NCI-H2227 treated with DMSO at 0.1 percent for 48 hours (cell line): ENCODE results near the gene UBL7.

Source experiments
- DNase-seq: peaks from one replicate; lab custom pipeline; 2025; lab: John Stamatoyannopoulos, UW

Gene UBL7

DNA sequence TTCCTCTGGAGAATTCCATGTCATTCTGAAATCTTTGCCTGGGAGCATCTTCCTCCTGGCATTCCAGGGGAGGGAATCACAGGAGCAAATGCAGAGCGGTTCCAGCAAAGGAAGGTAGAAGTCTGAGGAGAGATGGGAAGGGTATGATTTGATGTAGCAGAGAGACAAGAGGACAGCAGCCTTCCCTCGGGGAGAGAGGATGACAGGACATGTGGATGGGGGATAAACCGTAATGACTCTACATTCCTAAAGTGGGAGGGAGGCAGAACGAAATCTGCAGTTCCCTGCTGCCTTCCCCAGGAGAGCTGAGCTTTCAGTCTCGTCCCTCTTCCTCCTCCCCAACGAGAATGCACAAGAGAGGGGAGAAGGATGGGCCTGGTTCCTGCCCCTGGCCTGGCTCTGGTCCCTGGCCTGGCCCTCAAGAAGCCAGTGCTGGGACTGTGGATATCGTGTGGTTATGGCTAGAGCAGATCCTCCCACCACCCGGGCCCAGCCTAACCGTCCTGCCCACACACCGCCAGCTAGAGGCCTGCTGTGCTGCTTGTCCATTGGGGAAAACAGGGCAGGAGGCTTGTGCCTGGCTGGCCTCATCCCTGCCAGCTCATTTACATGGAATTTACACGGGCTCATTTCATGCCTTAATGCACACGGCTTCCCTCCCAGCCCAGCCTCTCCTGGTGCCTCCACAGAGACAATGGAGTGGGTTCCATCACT, 53.8 kb downstream of the UBL7 start:
- no peak for DNase-seq

DNA sequence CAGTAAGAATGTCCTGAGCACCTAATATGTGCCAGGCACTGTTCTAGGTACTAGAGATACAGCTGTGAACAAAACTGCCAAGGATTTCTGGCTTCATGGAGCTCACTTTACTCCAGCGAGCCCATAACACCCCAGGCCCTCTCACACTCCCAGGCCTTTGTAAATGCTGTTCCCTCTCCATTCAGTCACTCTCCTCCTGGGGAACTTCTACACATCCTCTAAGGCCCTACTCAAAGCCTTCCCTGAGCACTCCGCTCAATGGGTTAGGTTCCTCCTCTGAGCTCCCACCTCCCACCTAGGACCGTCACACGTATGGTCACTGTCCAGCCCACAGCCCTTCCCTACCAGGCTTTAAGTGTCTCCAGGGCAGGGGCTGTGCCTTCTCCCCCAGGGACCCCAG, 54.4 kb downstream of the UBL7 start:
- DNase-seq: no peak

DNA sequence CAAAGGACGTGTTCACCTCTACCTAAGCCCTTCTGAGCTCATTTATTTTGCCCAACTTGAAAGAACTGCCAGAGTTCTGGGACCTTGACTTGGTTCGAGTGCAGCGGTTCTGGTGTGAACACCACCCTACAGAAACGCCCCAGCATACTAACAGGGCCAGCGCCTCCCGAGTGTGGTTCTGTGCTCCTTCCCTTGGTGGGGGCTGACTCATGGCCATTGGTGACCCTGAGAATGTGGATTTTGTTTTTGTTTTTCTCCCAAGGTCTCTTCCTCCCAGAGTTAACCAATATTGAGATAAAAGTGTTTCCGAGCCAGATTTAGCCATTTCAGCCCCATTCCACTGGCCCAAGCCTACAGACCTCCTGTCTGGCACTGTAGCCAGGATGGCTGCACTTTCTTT, 55.1 kb downstream of the UBL7 start:
- DNase-seq: no peak

DNA sequence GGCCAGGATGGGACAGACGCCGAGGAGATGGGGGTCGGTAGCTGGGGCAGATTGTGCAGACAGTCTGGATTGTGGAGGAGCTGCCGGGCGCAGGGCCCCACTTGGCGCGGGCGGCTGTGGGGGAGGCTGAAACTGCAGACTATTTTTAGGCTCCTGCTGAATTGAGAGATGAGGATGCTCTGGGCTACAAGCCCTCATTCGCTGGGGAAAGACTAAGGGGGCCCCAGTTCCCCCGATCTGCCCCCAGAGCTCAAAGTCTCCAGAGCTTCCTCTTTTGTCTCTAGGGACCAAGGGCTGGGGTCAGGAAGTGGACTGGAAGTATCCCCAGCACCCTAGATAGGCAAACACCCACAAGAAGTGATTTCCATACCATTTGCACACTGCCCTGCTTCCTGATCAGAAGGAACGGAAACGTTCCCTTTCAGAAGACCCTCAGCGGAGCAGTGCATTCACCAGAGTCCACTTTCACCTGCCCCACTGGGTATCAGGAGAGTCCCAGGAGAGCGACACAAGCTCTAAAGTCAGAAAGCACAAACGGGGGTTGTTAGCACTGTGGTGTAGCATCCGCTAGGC, 56.9 kb downstream of the UBL7 start:
- DNase-seq: no peak

DNA sequence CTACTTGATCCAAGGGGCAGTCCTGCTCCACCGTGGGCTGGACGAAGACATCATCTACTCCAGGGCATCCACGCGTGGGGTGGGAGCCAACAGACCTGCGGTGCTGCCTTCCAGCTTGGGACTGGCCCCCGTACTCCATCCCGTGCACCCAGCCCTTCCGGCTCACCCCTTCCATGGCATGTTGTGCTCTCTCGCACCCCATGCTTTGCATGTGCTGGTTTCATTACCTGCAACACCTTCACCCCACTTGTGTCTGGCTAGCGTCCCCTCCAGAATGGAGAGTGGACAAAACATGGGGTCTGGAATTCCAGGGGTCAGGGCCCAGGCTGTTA, 57.4 kb downstream of the UBL7 start:
- DNase-seq: no peak

DNA sequence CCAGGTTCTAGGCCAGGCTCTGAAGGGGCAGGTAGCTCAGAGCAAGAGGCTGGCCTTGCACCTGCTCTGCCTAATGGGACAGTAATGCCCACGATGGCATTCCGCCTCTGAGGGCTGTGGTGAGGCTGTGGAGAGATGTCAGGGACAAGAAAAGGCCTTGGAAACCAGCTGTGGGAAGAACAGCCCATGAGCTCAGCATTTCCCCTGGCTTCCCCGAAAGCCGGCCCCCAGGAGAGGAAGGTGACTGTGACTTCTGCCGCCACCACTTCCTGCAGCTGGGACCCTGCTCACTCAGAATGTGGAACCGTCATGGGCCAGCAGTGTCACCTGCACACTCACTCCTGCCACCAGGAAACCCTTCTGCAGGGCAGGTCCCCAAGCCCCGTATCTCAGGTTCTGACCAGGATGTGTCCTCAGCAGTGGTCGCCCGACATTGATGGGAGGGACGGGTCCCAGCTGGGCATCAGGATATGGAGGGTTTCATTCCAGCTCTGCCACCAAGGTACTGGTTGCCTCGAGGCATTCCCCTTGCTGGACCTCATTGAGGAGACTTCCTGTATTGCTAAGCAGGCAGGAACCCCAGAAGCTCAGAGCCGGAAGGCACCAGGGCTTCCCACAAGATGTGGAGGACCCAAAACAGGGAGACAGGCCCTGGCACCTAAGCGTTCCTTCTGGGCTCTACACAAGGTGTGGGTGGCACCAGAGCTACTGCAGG, 57.9 kb downstream of the UBL7 start:
- DNase-seq: no peak

DNA sequence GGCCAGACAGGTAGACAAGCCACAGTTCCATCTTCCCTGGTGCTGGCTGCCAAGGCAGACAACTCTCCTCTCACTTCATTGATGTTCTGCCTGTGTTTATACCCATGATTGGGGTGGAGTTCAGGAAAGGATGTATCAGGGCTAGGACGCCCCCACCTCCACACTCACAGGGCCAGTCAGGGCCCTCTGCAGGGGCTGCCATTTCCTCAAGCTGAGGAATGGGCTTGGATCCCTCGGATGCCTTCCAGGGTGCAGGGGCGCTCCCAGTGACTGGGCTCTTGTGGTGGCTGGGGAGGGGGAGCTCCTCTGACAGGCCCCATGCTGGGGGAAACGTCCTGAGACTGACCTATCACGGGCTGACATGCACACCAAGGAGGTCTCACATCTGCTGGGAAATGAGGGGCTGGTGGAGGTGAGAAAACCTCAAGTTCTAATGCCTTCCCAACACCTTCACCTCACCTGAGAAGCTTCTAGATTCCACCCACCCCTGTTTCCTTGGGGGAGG, 58.6 kb downstream of the UBL7 start:
- DNase-seq: no peak

DNA sequence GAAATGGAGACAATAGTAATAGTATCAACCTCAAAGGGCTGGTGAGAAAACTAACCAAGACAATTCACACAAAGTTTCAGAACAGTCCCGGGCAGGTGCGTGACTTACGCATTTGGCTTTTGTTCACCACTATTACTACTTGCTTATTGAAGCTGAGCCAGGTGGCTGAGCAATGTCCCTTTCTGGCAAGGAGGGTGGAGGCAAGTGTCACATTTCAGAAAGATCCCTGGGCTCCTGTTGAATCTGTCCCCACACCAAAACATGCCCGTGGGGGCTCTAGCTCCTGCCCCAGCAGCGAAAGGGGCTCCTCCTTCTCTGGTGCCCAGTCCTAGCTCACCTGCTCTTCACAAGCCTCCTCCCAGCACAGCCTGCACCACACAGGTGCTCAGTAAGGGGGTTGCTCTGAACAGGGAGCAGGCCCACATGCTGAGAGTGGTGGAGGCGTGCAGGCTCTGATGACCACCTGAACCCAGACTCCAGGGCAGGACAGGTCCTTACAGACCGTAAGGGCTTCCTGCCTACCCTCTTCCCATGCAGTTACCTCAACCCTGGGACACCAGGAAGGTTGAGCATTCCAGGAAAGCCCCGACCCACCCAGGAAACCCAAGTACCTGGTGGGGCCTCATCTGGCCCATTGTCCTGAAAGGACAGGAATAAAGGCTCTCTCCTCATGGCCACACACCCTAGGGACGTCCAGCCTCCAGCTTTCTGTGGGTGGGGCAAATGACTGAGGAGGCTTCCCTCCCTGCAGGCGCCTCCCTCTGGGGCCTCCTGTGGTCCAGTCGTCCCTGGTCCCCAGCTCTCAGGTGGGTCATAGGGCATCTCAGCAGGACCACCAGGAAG, 59.8 kb downstream of the UBL7 start:
- no peak for DNase-seq

DNA sequence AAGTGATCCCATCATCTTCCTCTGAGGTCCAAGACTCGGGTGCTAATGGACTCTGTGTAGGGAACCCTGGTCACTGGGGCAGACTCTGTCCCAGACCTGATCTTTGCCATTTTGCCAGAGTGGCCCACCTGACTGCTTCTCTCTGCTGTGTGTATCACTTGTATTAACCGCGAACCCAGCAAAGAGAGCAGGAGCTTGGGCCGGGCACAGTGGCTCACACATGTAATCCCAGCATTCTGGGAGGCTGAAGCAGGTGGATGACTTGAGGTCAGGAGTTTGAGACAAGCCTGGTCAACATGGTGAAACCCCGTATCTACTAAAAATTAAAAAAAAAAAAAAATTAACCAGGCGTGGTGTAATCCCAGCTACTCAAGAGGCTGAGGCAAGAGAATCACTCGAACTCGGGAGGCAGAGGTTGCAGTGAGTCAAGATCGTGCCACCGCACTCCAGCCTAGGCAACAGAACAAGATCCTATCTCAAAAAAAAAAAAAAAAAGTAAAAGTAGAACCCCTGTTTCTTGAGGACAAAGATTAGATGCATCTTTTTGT, 60.6 kb downstream of the UBL7 start:
- no peak for DNase-seq

DNA sequence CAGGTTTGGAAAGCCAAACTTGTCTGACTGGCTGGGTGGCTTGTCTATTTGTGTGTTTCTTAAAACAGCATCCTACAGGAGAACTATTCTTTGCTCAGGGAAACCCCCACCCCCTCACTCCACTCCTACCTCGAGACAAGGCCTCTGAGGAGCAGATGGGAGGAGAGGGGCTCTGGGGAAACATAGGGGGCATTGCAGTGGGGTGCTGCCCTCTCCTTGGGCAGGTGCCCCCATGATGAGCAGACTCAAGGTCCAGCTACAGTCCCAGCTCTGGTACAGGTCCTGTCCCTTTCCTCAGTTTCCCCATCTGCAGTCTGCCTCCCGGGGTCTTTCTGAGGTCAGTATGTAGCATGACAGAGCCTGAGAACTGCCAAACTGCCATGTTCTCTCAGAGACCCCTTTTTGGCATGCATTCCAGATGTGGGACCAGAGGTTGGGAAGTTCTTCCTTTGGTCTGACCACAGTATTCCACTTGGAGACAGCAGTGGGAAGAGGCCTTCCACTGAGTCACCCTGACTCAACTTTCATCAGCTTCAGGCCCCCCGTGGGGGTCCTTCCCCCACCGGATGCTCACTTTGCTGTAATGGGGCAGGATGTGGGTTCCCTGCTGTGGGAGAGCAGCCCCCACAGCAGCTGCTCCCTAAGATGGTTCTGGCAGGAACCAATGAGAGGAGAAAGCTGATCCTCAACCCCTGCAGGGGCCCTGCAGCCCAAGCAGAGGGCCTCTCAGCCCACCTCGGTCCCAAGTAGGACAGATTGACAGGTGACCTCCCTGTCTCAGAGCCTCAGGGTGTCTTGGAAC, 61.2 kb downstream of the UBL7 start:
- DNase-seq: no peak

DNA sequence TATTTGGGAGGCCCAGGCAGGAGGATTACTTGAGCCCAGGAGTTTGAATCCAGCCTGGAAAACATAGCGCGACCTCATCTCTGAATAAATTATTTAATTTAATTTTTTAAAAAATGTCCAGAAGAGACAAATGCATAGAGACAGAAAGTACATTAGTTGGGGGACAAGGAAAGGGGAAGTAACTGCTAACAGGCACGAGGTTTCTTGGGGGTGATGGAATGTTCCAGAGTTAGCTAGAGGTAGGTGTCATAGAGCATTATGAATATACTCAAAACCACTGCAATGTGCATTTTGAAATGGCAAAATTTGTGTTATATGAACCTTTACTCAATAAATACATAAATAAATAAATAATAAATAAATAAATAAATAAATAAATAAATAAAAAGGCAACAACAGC, 61.9 kb downstream of the UBL7 start:
- DNase-seq: no peak

DNA sequence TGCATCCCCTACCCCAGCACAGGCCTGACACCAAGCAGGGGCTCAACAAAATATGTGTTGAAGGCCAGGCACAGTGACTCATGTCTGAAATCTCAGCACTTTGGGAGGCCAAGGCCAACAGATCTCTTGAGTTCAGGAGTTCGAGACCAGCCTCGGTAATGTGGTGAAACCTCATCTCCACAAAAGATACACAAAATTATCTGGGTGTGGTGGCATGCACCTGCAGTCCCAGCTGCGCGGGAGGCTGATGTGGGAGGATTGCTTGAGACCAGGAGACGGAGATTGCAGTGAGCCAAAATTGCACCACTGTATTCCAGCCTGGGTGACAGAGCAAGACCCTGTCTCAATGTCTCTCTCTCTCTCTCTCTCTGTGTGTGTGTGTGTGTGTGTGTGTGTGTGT, 62.8 kb downstream of the UBL7 start:
- no peak for DNase-seq

DNA sequence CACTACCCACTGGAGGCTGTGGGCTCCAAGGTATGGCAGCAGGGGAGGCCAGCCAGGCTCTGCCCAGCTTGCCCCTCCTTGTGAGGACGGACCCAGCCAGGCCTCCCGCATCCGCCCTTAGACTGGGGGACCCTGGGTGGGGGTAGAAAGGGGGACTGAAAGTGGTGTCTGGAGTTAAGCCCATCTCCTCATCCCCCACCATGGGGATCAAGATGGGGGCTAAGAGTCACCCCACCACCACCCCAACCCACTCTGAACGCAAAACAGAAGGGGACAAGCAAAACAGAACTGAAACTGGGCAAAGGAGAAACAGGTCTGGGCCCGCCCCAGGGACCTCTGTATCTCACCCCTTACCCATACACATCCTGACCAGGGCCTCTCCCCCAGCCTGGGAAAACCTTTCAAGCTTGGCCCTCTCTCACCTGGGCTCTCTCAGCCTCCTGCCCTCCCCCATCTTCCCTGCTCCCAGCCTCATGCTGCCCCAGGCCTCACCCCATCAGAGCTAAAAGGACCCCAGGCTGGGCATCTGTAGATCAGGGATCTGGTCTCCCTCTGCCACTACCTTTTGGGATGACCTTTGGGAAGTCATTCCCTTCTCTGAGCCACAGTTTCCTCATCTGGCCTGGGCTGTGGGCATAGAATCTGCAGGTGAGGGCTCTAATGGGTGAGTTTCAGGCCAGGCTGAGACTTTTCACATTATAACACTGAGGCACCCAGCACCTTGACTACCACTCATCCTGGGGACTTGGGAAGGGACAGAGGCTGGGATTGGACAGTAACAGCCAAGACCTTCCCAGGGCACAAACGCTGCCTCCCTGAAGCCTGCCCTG, 63.5 kb downstream of the UBL7 start:
- DNase-seq: no peak

DNA sequence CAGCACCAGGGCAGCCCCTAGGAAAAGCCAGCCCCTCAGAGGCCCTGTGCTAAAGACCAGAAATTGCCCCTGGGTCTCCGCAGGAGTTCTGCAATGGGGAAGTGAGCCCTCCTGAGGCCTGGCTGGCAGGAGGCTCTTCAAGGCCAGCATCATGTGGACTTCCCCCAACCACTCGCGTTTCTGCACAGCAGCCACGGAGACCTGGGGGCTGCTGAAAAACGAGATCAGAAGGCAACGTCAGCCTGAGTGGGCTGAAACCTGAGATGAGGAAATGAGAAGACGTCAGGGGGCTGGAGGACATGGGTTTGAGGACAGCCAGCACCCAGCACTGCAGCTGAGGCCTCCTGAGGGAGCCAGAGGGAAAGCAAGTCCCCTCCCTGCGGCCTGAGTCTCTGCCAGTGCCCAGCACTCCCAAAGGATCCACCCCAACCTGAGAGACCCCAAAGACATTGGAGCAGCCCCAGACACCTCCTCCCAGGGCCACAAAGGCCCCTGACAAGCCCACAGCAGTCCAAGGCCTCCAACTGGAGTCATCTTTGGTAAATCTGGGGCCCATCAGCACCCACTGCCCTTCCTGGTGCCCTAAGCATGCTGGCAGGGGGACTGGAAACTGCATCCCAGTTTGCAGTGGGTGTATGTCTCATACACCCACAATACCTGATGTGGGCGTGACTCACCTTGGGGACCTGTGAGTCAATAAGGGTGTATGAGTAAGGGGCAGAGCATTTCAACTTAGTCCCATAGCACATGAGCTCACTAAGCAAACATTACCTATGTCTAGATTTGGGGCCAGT, 64.3 kb downstream of the UBL7 start:
- no peak for DNase-seq

DNA sequence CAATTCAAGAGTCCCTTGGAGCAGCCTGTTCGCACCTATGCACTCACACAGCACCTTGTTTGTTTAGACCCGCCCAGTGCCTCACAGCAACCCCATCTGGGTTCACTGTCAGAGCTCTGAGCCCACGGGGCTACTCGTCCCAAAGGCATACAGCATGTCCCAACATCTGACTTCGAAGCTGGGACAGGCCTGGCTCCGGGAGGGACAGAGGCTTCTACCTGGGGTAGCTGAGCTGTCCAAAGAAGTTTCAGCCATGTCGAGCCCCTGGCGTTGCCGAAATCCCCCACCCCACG, 64.9 kb downstream of the UBL7 start:
- no peak for DNase-seq
